SKM-1 treated with dmso at 0.1 percent for 144 hours (cell line): ENCODE data around the gene ADAM11.

ENCODE experiments used
- DNase-seq: peaks from one replicate; lab custom pipeline; 2025; ENCODE audit not compliant: unreplicated experiment; lab: John Stamatoyannopoulos, UW

The ADAM11 gene

DNA sequence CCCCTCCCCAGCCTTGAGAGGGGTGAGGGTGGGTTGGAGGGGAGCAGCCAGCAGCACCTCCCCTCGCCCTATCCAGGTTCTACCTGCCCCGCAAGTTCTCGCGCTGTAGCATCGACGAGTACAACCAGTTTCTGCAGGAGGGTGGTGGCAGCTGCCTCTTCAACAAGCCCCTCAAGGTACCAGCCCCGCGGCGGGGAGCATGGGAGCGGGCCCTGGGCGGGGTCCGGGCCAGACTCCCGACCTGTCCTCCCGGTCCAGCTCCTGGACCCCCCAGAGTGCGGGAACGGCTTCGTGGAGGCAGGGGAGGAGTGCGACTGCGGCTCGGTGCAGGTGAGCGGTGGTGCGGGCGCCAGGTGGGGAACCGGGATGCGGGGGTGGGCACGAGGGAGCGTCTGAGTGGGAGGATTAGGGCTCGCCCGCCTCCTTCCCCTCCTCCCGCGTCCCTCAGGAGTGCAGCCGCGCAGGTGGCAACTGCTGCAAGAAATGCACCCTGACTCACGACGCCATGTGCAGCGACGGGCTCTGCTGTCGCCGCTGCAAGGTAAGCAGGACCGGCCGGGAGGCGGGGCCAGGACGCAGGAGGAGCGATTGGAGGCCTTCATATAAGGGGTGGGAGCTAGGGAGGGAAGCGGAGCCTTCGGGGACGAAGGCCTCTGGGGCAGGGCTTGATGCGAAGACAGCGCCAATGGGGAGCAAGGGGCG, 16.5 kb downstream of the ADAM11 start:
- peak; percentile 88 for DNase-seq

DNA sequence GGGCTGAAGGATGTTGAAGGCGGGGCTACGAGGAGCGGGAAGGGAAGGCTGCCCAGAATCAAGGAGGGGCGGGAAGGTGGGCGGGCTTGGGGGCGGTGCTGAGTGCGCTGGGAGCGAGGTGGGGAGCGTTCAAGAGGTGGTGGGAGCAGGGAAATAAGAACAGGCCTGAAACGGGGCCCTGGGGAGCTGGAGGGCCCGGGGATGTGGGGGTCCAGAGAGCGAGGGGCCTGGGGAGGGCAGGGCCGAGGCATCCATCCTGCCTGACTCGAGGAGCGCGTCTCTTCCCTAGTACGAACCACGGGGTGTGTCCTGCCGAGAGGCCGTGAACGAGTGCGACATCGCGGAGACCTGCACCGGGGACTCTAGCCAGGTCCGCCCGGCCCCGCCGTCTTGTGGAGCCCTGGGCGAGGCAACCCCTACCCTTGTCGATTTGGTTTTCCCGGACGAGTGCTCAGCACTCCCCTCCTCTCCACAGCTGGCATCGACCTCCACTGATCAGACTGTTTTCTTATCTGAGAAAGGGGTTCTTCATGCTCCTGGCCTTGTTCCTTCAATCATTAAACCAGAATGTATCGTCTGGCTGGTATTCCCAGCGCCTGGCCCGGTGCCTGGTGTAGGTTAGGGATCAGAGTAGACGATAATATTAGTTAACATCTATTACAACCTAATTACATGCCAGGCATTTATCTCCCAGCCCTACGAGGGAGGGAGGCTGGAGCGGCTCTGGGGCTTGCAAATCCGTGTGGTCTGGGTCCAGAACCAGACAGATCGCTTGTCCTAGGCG, 17.2 kb downstream of the ADAM11 start:
- DNase-seq: no peak

DNA sequence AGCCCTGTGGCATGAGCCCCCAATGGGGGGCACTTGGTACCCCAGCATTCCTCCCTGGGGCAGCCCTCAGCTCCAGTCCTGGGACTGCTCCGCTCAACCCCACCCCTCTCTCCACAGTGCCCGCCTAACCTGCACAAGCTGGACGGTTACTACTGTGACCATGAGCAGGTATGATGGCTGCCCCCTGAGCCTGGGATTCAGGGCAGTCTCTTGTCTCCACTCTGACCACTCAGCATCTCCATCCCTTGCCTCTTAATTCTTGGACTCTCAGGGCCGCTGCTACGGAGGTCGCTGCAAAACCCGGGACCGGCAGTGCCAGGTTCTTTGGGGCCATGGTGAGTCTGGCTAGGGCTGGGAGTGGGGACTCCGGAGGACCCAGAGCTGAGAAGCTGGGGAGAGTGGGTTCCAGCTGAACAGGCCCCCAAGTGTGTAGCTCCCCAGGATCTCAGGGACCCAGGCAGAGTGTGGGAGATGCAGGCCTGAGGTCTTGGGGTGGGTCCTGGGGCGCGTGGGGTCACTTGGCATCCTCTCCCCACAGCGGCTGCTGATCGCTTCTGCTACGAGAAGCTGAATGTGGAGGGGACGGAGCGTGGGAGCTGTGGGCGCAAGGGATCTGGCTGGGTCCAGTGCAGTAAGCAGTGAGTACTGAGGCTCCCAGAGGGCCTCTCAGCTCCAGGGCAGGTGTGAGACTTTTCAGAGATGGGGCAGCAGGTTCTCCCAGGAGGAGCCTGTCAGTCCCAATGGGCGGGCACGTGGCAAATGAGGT, 18.0 kb downstream of the ADAM11 start:
- DNase-seq: no peak

DNA sequence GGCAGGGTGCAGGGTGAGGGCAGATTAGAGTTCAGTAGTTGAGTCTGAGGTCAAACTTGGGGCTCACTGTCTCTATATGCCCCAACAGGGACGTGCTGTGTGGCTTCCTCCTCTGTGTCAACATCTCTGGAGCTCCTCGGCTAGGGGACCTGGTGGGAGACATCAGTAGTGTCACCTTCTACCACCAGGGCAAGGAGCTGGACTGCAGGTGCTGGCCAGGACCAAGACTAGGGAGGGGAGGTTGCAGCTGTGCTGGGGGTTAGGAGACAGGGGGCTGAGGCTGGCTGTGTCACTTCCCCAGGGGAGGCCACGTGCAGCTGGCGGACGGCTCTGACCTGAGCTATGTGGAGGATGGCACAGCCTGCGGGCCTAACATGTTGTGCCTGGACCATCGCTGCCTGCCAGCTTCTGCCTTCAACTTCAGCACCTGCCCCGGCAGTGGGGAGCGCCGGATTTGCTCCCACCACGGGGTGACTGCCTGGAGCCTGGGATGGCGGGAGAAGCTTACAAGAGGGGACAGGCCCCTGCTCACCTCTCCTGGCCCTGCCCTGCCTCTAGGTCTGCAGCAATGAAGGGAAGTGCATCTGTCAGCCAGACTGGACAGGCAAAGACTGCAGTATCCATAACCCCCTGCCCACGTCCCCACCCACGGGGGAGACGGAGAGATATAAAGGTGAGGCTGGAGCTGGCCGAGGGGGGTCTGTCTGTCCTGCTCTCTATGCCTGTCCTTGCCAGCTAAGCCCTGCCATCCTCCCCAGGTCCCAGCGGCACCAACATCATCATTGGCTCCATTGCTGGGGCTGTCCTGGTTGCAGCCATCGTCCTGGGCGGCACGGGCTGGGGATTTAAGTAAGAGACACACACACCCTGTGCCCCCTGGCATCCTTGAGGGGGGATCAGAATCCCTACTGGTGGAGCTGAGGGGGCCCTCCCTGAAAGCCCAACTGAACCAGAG, 18.9 kb downstream of the ADAM11 start:
- no peak for DNase-seq

DNA sequence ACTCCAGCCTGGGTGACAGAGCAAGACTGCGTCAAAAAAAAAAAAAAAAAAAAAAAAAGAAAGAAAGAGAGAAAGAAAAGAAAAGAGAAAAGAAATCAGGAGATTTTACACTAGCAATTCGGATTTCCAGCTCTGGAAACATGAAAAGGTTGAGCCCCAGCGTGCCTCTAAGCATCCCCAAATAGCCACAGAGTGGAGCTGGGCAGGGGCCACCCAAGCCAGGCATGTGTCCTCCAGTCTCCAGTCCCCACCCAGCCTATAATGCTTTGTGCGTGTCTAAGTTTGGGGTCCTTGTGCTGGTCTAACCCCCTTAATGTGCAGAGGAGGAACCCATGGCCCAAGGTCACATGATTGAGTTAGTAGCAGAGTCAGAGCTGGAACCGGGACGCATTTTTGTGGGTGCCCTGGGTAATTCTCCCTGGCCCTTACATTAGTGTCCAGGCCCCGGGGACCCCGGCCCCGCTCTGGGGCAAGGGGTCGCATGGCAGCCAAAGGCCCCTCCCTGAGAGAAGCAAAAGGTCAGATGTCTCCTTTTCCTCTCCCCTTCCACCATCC, 19.9 kb downstream of the ADAM11 start:
- DNase-seq: no peak

DNA sequence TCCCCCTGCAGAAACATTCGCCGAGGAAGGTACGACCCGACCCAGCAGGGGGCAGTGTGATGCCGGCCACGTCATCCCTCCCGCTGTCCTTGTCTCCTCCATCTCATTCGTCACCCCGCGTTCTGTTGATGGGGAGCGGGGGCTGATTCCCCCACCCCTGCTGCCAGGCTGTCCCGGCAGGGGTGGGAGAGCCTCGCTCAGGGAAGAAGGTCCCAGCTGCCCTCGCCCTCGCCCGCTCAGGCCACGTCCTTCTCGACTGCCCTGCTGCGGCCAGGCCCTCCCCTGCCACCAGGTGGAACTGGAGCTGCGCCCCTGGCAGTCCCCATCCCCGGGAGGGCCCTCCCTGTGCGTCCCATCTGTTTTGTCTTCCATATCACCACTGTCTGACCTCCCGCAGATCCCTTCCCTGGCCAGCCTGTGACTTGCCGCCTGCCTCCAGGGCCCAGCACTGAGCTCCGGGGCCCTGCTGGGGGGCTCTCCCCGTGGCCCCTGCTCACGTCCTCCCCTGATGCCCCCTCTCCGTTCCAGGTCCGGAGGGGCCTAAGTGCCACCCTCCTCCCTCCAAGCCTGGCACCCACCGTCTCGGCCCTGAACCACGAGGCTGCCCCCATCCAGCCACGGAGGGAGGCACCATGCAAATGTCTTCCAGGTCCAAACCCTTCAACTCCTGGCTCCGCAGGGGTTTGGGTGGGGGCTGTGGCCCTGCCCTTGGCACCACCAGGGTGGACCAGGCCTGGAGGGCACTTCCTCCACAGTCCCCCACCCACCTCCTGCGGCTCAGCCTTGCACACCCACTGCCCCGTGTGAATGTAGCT, 20.6 kb downstream of the ADAM11 start:
- DNase-seq: peak; percentile 72

DNA sequence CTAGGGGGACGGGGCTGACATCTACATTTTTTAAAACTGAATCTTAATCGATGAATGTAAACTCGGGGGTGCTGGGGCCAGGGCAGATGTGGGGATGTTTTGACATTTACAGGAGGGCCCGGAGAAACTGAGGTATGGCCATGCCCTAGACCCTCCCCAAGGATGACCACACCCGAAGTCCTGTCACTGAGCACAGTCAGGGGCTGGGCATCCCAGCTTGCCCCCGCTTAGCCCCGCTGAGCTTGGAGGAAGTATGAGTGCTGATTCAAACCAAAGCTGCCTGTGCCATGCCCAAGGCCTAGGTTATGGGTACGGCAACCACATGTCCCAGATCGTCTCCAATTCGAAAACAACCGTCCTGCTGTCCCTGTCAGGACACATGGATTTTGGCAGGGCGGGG, 21.4 kb downstream of the ADAM11 start:
- DNase-seq: no peak

DNA sequence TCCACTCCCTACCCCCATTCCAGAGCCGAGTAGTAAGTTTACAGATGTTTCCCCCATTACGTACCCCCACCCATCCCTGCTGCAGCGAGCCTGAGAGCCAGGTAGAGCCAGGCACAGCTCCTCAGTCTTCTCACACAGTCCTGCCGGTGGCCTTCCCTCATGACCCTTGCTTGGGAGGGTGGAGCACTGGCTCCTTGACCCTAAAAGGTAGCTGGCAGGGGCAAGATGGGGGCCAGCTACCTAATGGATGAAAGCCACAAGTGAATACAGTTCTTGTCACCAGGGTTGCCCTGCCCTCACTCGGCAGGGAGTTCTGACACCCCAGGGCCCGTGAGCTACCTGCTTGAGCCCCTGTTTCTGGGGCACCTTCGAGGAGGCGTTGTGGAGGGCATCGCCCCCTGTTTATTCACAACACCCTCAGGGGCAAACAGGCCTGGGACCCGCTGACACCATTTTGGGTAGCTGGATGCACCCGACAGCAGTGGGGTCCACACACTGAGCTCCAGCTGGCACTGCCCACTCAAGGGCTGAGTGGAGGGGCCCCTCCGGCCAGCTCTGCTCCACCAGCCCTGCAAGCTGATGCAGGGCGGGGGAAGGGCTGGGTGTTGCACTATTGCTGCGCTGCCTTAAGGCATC, 22.2 kb downstream of the ADAM11 start:
- DNase-seq: no peak

DNA sequence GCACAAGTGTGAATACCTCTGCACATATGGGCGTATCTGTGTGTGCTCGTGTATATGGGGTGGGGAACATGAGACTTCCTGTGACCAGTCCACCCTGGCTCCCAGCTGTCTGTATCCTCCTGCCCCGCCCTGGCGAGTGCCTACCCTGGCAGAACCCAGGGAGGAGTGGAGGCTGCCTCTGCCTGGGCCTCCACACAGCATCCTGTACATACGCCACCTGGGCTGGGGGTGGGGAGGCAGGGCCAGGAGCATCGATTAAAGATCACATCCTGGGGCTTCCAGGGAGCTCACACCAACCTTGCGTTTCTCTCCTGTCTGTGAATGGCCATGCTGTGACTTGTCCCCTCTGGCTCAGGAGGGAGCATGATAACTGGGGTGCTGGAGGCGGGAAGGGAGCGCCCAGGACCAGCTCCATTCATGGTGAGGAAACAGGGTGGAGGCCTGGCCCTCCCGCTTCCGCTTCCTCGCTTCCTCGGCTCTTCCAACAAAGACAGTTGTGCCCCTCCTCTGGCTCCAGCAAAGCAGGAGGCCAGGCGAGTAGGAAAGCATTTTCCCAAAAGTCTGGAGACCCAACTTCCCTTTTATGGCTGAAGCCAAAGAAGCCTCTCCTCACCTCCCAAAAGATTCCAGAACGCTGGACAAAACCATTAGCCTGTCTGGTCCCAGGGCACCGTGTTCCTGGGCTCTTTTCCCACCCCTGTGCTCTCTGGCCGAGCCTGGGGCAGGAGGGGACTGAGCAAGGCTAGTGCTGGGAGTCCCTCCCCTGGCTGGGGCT, 22.9 kb downstream of the ADAM11 start:
- no peak for DNase-seq

DNA sequence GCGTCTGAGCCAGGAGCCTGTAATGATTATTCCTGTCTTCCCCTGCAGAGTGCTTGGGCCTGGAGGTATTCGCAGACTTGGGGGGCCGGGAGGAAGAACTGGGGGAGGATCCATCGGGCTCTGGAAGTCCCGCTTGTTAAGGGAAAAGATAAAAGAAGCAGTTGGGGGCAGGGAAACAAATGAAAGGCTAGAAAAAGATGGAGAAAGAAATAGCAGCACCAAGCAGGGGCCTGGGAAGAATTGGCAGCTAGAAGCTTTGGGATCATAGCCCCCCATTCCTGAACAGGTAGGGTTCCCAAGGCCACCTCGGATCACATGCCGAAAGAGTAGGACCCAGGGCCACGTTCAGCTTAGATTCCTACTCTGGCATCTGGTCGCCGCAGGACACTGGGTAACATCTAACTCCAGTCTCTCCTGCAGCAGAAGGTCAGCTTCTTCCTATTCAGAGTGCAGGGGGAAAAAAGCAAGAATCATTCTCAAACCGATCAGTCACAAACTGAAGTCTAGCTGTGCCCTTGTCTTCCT, 23.6 kb downstream of the ADAM11 start:
- no peak for DNase-seq

DNA sequence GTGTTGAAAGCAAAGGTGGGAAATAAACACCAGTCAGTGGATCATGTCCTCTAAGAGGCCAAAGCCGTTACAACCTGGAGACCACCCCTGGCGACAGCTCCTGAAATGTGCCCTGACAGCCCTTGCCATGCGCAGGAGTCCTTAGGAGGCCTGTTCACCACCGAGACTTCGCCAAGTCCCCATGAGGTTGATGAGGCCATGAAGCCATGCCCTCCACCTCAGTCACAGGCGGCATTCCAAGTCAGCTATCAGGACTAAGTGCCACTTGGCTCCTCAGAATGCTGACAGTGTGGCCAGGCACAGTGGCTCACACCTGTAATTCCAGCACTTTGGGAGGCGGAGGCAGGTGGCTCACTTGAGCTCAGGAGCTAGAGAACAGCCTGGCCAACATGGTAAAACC, 27.1 kb downstream of the ADAM11 start:
- DNase-seq: no peak

DNA sequence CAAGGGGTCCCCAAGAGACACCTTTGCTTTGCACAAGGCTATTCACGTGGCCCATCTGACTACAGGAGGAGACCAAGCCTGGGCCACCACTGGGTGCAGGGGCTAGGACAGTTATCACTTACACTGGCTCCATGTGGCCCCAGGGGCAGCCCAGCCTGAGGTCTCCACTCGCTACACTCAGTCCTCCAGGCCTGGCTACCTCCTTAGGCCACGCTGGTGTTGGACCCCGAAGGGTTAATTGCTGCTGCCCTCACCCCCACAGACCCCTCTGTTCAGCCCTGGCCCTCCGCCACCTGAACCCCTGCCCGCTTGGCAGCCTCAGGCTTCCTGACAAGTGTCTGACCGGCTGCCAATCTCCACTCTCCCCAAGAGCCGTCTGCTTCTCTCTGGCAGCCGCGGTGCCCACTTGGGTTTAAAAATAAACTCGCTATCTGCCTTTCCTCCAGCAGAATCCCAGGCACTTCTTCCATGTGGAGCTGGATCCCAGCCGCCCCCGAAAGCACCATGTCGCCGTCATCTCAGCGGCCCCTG, 27.8 kb downstream of the ADAM11 start:
- no peak for DNase-seq

DNA sequence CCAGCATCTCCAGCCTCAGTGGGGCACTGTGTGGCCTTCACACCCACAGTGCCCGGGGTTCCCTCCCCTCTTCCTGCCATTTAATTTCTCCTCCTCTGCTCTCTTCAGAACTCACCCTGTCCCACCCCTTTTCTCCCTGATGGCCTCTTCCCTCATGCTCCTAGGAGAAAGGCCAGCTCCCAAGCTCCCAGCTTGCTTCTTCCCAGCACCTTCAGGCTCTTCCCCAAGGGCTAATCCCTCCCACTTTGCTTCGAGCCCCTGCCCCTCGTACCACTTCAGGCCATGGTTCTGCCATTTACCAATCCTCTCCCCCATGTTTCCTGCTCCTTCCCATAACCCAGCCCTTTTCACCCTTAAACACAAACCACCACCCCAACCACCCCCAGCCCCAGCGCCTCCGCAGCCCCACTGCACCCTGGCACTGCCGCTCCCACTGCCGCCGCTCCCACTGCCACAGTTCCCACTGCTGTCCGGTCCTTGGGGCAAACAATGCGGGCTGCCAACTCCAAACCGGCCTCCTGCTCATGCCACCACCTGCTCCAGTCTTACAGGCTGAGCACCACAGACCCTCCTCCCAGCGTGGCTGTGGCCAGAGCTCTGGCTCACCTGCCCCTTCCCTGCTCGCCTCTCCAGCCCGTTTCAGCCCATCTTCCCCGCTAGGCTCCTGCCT, 28.6 kb downstream of the ADAM11 start:
- DNase-seq: no peak

DNA sequence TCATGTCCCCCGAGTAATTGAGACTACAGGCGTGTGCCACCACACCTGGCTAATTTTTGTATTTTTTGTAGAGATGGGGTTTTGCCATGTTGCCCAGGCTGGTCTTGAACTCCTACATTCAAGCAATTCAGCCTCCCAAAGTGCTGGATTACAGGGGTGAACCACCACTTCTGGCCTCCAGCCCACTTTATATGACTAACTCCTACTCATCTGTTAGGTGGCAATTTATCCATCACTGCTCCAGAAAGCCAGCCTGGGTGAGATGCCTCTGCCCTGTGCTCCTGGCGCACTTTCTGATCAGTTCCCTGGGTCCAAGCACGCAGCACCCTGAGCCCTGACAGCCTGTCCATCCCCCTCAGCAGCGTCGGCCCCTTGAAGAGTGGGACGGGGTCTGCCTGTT, 29.4 kb downstream of the ADAM11 start:
- DNase-seq: no peak

DNA sequence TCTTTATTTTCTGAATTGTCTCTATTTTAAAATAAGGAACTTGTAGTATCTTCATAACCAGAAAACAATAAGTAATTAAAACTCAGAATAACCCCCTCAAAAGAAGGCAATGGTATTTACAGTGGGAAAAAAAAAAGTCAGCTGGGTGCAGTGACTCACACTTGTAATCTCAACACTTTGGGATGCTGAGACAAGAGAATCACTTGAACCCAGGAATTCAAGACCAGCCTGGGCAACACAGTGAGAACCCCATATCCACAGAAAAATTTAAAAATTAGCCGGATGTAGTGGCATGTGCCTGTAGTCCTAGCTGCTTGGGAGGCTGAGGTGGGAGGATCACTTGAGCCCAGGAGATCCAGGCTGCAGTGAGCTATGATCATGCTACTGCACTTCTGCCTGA, 33.5 kb downstream of the ADAM11 start:
- DNase-seq: no peak

DNA sequence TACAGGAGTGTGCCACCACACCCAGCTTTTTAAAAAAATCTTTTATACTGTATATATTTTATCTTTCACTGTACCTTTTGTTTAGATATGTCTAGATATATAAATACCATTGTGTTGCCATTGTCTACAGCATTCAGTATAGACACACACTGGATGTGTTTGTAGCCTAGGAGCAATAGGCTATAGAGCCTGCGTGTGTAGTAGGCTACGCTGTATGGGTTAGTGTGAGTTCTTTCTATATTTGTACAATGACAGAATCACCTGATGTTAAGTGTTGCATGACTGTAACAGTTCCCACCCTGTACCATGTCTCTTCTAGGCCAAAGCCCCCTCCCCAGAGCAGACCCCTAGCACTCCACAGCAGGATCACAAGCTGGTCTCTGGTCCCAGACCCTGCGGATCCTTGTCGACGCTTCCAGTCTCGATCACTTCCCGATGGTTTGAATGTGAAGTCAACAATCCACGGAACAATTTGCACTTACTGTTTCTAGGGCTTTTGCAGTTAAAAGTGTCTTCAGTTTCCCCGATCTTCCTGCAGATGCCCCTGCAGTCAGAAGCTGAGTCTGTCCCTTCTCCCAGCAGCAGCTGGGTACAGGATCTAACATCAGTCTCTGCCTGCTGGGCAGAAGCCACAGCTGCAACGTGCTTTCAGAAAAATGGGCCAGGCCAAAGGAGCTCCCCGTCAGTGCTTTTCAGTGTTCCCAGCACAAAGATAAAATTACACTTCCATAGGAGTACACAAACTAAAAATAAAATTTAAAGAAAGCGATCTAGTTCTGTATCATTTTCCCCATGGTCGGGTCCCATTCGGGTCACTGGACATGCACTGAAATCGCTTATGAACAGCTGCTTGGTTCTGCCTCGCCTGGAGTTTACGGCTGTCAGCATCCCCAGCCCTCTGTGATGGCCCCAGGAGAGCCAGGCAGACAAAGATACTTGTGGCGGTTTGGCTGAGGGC, 35.4 kb downstream of the ADAM11 start:
- no peak for DNase-seq
